PFSK-1 (cell line): Measurements from ENCODE around the gene MSI2.

Experiments
- POLR2AphosphoS5 ChIP-seq: IDR thresholded peaks from 2 replicates; pipeline ENCODE4 v1.6.1; 2012; ENCODE audit warnings: low read depth, mild to moderate bottlenecking, control low read depth, low read length, moderate library complexity
- SIN3A ChIP-seq: IDR thresholded peaks from 2 replicates; pipeline ENCODE4 v1.6.1; 2012; ENCODE audit warnings: mild to moderate bottlenecking, low read length, moderate library complexity, borderline replicate concordance; ENCODE audit not compliant: insufficient read depth
- TAF1 ChIP-seq: IDR thresholded peaks from 2 replicates; pipeline ENCODE4 v1.6.1; 2012; ENCODE audit warnings: low read length, control low read depth, borderline replicate concordance; ENCODE audit not compliant: insufficient read depth
- TF ChIP-seq, protein P1 (sequence below), 2 experiments: IDR thresholded peaks; 2 replicates each; pipeline versions ENCODE4 v1.6.1 to v1.8.0; 2011 to 2012; ENCODE audit warnings: low read depth in 2 of 2, low read length in 2 of 2, control low read depth in 1 of 2, inconsistent platforms in 1 of 2, mild to moderate bottlenecking in 1 of 2, moderate library complexity in 1 of 2; ENCODE audit not compliant: insufficient read depth in 1 of 2

DNA sequence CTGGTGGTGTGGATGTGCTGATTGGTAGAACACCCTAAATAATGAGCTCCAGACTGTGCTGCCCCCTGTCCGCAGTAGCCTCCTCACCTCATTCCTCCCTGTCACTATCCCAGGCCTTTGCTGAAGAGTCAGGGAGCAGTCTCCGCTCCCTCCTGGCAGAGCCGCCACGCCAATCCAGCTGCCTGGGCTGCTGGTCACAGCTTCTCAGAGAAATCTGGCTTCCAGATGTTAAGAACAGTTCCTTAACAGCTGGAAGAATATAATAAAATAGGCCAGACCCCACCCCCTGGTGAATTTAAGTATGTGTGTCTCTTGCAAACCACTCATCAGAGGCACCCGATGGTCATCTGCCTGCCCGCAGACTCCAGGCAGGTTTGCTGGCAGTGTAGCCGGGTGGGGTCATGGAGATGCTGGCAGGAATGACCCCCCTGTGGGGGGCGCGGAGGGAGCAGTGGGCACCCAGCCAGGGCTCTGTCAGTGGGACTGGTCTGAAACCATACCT, 327.8 kb downstream of the MSI2 start:
- TF ChIP-seq TAF1 (no peak), POLR2AphosphoS5 (no peak), SIN3A (no peak)
- TF ChIP-seq, protein P1, sequence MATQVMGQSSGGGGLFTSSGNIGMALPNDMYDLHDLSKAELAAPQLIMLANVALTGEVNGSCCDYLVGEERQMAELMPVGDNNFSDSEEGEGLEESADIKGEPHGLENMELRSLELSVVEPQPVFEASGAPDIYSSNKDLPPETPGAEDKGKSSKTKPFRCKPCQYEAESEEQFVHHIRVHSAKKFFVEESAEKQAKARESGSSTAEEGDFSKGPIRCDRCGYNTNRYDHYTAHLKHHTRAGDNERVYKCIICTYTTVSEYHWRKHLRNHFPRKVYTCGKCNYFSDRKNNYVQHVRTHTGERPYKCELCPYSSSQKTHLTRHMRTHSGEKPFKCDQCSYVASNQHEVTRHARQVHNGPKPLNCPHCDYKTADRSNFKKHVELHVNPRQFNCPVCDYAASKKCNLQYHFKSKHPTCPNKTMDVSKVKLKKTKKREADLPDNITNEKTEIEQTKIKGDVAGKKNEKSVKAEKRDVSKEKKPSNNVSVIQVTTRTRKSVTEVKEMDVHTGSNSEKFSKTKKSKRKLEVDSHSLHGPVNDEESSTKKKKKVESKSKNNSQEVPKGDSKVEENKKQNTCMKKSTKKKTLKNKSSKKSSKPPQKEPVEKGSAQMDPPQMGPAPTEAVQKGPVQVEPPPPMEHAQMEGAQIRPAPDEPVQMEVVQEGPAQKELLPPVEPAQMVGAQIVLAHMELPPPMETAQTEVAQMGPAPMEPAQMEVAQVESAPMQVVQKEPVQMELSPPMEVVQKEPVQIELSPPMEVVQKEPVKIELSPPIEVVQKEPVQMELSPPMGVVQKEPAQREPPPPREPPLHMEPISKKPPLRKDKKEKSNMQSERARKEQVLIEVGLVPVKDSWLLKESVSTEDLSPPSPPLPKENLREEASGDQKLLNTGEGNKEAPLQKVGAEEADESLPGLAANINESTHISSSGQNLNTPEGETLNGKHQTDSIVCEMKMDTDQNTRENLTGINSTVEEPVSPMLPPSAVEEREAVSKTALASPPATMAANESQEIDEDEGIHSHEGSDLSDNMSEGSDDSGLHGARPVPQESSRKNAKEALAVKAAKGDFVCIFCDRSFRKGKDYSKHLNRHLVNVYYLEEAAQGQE (IDR thresholded peaks at IDR 0.05; ENCODE audit: insufficient read depth in 1 of 2, low read depth in 2 of 2, low read length in 2 of 2) = no peak
